Fibroblast of pulmonary artery (primary cell): Measurements from ENCODE around the gene DLG3.

Source experiments
- DNase-seq: peaks from one replicate; pipeline ENCODE4 v3.0.0-alpha.2; 2010; ENCODE audit warnings: low read depth
- H3K4me3 ChIP-seq: replicated peaks from 2 replicates; pipeline ENCODE4 v1.5.1; 2011; ENCODE audit warnings: low read depth, mild to moderate bottlenecking, control low read depth, low read length, moderate library complexity
- CTCF ChIP-seq: IDR thresholded peaks from 2 replicates; pipeline ENCODE4 v1.5.1; 2011; ENCODE audit warnings: mild to moderate bottlenecking, control low read depth, low read length, inconsistent platforms; ENCODE audit errors: missing control alignments

Gene DLG3

GRCh38 chrX:70554081-70554480 lies 109.4 kb downstream of the DLG3 start:
- peak; percentile 54 for DNase-seq
- peak; percentile 22 for TF ChIP-seq CTCF
- H3K4me3 ChIP-seq, result no peak overlapping the region

- DNase-seq, result peak; percentile 18
- no peak for TF ChIP-seq CTCF
- H3K4me3 ChIP-seq, result no peak overlapping the region
Observed at GRCh38 chrX:70554523-70554922, 109.9 kb downstream of the DLG3 start.

- no peak overlapping the region for H3K4me3 ChIP-seq
- DNase-seq, result no peak
- no peak for TF ChIP-seq CTCF
Observed at GRCh38 chrX:70554948-70555347, 110.3 kb downstream of the DLG3 start.
